Germinal center (tissue), 1 donor: ENCODE measurements around the gene POLE.

Source experiments
- DNase-seq: peaks from one replicate; pipeline ENCODE4 v3.0.0; 2012; ENCODE audit warnings: mixed read lengths, low spot score

Gene POLE

DNA sequence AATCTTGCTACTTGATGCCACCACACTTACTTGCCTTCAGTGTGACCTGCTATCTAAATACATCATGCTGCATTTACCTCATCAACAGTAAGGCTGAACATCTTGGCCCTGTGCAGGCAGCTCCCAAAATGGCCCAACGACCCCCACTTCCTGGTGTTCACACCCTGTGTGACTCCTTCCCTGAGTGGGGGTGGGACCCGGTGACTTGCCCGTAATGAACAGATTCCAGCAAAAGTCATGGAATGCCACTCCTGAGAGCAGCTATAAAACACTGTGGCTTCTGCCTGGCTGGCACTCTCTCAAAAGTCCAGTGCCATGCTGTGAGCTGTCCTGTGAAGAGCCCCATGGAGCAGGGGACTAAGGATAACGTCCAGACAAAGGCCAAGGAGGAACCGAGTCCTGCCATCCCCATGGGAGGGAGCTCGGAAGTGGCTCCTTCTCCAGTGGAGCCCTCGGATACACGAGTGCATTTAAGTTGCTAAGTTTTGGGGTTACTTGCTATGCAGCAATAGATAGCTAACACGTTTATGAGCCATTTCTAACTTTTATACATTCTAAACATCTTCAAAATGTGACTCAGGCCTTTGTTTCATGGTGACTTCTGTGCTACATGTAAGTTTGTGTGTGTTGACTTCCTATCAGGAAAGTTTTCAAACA lies 35.6 kb downstream of the POLE start:
- no peak for DNase-seq

DNA sequence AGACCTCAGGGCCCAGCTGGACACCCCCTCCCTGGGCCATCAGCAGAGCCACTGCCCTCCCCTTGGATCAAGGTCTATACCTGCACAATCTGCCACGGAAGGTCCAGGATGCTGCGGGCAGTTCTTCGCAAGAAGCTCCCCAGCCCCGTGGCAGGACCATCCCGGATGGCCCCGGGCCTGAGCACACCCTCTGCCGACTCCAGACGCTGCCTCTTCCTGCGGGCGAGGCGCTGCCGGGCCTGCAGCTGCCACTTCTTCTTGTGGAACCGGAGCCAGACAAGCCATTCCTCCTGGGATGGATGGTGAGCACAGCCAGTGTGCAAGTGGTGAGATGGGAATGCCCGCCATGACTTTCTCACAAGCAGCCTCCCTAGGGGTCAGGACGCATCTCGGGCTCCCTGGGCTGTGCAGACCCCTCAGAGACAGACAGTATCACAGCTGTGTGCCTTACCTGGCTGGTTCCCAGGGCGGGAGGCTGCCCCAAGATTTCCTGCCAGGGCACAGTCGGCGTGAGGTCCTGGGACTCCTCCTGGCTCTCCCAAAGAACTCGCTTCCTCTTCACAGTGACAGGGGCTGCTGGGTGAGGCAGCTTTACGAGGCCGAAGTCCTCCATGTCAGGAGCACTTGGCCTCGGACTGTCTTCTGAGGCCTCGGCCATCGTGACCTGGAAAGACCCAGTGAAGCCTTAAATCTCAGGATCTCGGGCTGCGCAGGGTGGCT lies 37.8 kb downstream of the POLE start:
- no peak for DNase-seq

DNA sequence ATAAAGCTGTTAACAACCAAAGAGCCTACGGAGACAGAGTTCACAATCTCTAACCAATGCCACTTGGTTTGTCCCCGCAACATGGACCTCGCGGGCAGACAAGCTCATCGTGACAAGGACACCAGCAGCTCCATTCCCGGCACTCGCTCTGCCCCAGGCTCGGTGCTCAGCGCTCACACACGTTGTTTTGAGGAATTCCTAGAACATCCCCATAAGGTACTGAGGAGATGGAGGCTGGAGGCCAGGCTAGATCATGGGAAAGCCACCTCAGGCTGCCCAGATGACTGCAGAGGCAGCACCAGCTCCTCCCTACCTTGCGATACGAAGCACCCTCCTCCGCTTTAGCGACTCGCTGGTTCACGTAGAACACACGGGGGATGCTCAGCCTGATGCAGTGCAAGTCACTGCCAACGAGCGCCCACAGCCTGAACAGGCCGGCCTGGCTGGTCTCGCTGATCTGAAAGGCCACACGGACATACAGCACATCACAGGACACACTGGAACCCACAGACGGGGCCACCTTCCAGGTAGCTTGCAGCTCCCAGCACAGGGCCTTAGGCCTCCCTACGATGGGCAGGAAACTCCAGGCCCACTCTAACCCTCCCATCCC lies 38.4 kb downstream of the POLE start:
- DNase-seq: no peak

DNA sequence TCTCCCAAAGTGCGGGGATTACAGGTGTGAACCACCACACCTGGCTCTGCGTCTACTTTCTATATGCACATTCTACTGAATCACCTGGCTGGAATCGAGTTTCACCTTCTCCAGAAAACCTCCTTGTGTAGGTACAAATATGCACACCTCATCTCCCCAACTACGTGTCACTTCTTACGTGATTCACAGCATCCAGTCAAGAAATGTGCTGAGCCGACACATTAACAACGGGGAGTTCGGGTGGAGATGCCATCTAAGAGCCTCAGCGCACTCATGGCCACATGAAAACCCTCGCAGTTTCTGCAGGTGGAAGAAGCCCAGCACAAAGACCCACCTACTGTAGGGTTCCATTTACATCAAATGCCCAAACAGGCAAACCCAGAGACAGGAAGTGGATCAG lies 39.3 kb downstream of the POLE start:
- DNase-seq: no peak

DNA sequence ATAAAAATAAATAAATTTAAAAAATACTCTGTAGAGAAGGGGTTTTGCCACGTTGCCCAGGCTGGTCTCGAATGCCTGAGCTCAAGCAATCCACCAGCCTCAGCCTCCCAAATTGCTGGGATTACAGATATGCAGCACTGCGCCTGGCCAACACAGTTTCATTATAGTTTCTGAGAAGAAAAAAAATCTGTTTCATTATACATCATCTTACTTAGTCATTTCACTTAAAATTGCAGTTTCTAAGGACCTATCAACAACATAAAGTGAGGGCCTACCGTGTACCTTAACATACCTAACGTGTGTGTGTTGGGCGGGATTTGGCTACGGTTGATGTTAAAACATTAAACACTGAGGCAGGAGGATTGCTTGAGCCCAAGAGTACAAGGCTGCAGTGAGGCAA lies 40.3 kb downstream of the POLE start:
- no peak for DNase-seq

DNA sequence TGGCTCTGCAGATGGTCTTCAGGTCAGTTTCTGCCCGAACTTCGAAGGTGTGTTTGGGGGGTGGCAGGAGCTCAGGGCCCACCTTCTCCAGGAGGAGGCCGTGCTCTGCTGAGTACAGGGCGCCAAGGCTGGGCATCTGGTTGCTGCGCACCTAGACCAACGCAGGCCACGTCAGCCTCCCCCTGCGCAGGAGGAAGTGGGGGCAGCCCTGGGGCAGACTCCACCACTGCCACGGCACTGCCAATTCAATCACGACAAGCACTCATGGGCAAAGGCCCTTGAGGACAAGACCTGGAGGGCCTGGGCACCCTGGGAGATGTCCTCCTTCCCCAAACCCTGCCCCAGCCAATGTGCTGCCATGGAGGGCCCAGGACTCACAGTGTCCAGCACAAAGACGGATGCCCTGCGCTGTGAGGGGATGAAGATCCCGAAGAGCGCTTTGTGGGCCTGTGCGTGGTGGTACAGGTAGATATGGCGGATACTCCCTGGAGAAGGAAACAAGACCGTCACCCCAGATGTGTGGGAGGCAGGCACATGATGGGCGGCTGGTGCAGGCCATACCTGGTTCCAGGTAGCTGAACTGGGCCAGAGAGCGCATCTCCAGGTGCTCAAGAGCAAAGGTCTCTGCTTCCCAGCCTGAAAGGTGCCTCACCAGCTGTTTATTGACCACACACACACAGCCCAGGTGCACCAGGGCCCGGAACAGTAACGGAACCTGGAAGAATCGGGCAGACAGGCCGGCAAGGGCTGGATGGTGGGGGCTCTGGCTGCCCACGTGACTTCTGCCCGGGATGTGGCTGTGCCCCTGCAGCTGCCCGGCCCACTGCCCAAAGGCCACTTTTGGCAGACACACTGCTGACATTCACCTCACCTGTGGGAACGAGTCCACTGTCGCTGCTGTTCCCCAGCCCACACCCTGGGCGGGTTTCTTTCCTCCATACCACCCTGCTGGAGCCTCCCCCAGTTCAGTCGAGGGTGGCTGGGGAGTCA lies 44.0 kb downstream of the POLE start:
- no peak for DNase-seq

DNA sequence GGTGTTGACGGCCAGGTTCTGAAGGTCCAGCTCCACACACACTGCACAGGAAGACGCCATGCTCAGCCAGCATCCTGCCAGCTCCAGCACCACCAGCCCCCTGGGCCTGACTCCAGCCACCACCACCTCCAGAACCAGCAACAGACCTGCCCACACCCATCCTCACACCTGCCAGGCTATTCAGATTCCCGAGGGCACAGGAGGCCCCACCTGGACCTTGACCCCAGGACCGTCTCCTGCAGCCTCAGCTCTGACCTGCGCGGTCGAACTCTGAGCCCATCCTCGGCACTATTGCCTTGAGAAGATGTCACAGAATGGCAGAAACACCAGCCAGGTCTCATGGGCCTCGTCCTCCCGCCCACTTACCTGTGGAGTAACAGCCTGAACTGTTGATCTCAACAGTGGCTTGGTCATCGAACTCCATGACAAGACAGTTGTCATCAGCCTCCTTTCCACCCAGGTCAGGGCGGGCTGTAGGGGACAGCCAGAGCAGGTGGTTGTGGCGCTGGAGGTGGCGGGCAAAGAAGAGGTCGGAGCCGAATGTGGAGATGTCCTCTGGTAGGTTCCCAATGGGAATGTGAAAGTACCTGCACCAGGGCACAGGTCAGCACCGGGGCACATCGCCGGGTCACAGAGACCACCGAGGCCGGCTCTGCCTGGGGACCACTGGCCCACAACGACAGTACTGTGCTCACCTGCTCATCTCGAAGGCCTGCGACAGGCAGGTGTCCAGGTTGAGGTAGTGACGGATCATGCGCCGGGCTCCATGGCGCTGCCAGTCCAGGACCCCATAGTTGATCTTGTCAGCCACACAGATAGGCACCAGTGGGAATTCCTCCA lies 45.1 kb downstream of the POLE start:
- no peak for DNase-seq

DNA sequence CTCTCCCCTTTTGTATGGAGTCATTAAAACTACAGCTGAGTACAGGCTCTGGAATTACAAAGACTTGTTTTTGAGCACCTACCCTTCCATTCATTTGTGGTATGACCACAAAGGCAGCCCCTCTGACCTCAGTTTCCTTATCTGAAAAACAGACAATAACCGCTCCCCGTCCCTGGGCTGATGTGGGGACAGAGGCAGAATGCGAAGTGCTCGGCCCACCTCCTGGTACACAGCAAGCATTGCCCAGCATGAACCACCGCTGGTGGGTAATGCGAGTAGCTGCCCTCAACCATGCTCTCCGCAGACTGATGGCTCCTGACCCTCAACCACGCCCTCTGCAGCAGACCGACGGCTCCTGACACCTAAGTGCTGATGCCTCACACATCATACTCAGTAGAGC lies 46.2 kb downstream of the POLE start:
- no peak for DNase-seq

DNA sequence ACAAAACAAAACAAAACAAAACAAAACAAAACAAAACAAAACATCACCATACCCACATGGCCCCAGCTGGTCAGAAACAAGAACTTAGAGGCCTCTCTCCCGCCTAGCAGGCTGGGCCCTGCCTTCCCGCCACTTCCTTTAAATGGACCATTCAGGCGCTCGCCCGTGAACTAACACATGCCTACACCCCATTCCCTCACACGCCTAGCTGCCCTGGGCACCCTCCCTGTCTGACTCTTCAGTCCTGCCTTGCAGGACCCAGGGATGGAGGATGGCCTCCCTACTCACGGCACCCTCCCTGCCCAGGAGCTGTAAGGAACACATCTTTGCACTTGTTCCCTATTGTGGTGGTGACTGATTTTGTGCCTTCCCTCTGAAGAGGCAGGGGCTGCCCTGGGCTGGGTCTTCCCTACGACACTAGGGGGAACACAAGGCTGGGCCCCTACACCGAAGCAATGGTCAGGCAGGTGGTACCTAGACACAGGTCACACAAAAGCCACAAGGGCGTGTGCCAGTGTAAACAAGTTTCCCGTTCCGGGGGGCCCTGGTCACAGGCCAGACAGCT lies 47.1 kb downstream of the POLE start:
- DNase-seq: no peak

DNA sequence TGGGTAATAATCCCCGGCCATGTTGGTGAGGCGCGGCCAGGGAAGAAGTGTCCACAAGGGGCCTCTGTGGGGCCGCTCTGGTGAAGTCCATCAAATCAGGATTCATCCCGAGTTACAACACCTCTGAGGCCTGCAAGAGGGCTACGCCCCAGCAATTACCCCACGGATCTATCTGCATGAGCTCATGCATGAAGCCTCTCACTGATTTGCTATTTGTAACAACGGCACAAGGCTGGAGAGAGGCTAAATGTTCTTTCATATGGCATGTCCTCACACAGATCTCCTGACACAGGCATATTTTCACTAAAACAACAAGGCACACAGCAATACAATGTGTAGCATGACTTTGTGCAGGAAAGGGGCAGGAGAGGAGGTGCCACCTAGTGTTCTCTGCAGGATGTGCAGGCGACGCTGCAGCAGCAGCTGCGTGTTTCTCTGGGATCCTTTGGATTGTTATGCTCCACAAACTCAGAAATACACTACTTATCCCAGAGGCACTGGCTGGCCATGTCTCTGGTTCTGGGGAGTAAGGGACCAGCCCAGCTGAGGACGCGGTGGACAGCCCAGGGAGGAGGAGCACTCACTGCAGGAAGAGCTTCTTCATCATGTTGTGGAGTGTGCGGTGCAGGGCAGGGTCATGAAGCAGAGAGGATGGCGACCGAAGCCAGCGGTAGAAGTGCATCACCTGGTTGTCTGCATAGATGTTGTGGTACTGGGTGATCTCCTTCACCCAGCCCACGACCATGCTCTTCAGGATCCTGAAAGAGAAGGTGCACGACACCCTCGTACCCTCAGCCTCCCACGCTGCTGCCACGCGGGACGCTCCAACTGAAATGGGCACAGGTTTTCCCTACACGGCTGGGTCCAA lies 48.4 kb downstream of the POLE start:
- peak; percentile 42 for DNase-seq

DNA sequence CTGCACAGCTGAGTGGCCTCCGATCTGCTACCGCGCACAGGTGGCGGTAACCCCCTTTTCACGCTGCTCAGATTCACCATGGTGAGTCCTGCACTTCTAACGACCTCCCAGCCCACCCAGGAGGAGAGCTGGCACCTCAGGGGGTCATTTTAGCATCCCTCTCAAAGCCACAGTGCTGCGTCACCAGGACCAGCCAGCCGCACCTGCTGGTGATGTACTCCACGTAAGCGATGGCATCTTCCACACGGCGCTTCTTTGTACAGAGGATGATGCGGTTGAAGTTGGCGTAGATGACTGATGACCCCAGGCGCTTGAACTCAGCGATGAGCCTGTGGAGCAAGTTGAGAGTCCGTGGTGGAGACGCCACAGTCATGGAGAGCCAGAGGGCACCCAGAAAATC lies 49.3 kb downstream of the POLE start:
- no peak for DNase-seq

DNA sequence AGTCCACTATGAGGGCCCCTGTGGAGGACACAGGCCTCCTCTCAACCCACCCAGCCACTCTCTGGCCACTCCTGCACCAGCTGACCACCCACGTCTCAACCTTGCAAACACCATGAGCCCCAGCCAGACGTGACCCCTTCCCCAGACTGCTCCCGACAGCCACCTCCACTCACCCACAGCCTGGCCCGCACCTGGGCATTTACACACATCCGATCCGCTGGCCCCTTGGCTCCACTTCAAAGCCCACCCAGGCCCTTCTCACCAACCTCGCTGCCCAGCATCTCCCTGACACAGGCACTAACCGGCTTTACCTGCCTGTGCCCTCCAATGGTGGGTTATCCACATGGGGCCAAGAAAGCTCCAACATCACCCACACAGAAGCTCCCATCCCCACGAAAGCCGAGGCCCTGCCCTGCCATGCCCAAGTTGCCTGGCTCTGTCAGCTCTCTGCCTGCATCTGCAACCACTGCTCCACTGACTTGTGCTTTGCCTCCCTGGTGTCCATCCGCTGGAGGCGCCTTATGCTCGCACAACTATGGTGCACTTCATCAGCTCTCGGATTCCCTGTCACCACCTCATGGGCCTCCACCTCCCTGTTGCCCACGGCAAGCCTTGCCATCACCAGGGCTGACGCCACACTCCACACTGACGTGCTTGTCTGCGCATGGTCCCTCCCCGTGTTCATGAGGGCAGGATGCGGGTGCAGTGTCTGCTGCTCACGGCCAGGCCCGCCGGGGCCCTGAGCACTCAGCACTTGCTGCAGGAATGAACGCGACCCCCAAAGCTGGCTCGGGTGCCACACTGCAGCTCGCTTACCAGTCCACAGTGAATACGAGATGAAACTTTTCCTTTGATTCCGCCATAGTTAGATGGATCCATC lies 51.8 kb downstream of the POLE start:
- no peak for DNase-seq

DNA sequence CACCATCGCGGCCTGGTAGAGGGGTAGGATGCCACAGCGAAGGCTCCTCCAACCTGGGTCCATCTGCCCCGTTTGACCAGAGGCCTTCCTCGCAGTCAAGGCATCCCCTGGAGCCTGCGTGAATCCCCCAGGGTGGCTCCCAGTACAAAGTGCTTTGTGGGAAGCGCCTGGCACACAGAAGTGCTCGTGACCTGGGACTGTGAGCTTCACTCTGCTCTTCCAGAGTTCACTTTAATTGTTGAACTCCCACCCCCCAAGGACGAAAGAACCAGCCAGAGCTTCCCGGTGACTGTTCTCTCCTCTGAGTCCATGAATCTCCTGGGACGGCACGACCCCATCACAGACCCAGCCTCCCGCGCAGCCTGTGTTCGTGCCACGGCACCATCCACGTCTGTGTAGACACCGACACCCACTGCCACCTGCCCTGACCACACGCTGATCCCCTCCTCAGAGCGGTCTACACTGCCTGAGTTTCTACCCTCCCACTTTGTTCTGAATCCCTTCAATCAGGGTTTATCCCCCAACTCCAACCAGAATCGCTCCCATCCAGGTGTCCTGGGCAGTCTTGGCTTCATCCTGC lies 52.6 kb downstream of the POLE start:
- DNase-seq: no peak

DNA sequence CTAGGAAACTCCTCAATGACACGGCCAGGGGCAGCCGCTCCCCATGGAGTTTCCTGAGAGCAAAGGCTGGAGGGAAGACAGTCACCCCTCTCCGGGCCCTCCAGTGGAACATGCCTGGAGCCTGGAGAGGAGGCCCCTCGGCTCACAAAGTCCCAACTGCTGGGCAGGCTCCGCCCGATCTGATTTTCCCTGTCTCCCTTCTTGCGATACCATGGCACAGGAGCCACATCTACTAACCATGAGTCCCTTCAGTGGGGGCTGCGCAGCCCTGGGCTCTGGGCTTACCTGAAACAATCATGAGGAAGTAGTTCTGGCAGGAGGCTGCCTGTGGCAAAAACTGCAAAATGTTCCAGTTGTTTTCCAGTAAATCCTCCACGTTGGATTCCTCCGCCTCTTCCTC lies 53.2 kb downstream of the POLE start:
- no peak for DNase-seq

DNA sequence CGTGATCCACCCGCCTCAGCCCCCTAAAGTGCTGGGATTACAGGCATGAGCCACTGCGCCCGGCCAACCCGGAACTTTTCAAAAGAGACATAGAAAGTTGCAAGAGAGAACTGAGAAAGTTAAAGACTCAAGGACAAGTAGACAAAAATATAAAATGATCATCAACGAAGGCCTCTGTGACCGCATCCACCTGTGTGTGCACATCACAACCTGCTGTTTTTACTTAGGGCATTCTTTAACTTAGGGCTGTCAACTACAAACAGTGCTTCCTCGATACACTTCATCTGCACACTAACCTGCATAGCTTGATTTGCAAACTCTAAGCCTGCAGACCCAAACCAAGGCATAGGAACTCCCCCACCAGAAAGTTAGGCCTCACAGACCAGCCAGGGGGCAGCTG lies 53.7 kb downstream of the POLE start:
- DNase-seq: no peak

DNA sequence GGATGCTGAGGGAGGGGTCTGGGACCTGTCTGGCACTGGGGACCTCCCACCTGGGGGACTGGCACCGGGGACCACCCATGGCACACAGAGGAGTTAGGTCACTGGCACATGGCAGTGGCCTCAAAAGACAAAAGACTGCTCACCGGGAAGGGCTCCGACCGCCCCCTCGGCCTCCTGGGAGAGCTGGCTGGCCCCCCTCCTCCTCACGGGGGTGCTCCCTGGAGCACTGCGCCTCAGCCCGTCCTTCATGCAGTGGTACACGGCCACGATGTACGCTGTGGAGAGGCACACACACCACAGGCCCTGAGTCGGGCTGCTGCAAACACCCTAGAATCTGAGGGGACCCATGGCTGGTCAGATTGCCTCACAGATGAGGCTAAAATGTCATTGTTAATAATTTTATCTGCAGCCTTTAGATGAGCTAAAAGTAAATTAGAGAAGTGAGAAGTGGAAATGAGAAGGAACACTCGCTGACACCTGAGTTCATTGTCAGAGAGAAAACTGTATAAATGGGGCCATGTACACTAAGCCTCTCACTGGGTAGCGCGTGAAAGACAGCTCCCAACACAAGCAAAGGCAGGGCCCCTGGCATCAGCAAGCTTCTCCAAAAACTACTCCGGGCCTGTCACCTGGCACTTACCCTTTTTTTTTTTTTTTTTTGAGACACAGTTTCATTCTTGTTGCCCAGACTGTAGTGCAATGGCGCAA lies 54.5 kb downstream of the POLE start:
- no peak for DNase-seq

DNA sequence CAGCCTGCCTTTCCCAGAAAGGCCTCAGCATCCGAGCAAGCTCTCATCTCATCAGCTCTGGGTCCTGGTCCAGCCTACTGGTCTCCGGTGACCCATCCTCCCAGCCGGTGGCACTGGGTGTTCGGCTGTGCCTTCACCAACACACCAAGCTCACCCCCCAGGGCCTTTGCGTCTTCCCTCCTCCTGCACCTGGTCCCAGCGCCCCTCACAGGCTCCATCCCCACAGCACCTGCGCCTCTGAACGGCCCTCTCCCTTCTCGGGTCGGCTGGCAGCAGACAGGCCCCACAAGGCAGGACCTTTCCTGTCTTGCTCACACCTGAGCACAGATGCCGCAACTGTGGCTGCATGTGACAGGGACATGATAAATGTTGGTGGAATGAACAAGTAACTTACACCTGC lies 55.5 kb downstream of the POLE start:
- no peak for DNase-seq

DNA sequence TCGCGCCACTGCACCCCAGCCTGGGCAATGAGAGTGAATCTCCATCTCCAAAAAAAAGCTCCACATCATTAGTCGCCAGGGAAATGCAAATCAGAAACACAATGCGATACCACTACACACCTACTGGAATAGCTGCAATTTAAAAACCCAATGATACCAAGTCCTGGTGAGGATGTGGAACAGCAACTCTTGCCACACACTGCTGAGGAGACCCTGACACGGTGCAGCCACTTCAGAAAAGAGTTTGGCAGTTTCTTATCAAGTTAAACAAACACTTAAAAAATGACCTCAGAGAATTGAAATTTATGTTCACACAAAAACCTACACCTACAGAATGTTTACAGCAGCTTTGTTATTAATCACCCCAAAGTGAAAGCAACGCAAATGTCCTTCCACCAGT lies 56.5 kb downstream of the POLE start:
- DNase-seq: no peak
